Measurements from ENCODE around the gene CAPN14. TPM values are rescaled to one million over a fixed set of nuclear protein-coding genes. Genes with fewer than 3 reads are reported as not detected.
A peak's percentile ranks its signal among the peaks of the same experiment; 100 is the strongest.

CAPN14 gene
- total and polyA plus RNA-seq, 3 donors from 2014 or later: 0.36 to 1.1 (median 0.47) TPM

GRCh38 chr2:31138037-31138962, 79.0 kb downstream of the CAPN14 start, which contains the start of gene GALNT14:
GALNT14 (minus strand) TSS chr2:31138440; CDS start chr2:31138086, 354 bp downstream.
- peak; percentile 66 for DNase-seq
- Histone ChIP-seq H3K27me3 (no peaks in the 10 kb centered on the region), H3K27ac (no peak within 1 kb of the TSS), H3K36me3 (ENCODE audit: low read depth, missing control alignments) (no peaks in the 10 kb centered on the region), H3K4me3 (peak within 1 kb of the TSS; percentile 47 to 64), H3K4me1 (no peaks in the 10 kb centered on the region), H3K9me3 (no peaks in the 10 kb centered on the region)
- WGBS, 2 donors: 1 to 7% methylated on average over 8 to 81 of the region's 95 CpGs
- intact Hi-C loops (cut with DNase I; ENCODE audit: low total_unique reads): no loop called here
- TF ChIP-seq CTCF (IDR thresholded peaks at IDR 0.05) (peak in 2 of 3 experiments; percentile 31 to 39), POLR2A (IDR thresholded peaks at IDR 0.05) (no peak)

- Histone ChIP-seq H3K4me1 (no peaks in the 10 kb centered on the region), H3K36me3 (ENCODE audit: low read depth, missing control alignments) (no peaks in the 10 kb centered on the region), H3K9me3 (no peaks in the 10 kb centered on the region), H3K4me3 (peak overlapping the region; percentile 47 to 64), H3K27ac (no peak overlapping the region), H3K27me3 (no peaks in the 10 kb centered on the region)
- intact Hi-C loops (cut with DNase I; ENCODE audit: low total_unique reads): no loop called here
- no peak for TF ChIP-seq CTCF (IDR thresholded peaks at IDR 0.05)
- TF ChIP-seq POLR2A (IDR thresholded peaks at IDR 0.05): no peak
- DNase-seq: peak; percentile 19
- WGBS, 2 donors: 0 to 1% methylated on average over 6 to 59 of the region's 72 CpGs
Observed at GRCh38 chr2:31137211-31138036, 79.9 kb downstream of the CAPN14 start.

GRCh38 chr2:31136732-31137131, 80.6 kb downstream of the CAPN14 start:
- intact Hi-C loops (cut with DNase I; ENCODE audit: low total_unique reads): no loop called here
- no peak for TF ChIP-seq CTCF (IDR thresholded peaks at IDR 0.05)
- no peak for TF ChIP-seq POLR2A (IDR thresholded peaks at IDR 0.05)
- Histone ChIP-seq H3K36me3 (ENCODE audit: low read depth, missing control alignments) (no peaks in the 10 kb centered on the region), H3K27ac (no peak overlapping the region), H3K4me1 (no peaks in the 10 kb centered on the region), H3K9me3 (no peaks in the 10 kb centered on the region), H3K4me3 (peak overlapping the region in 1 of 2 donors; percentile 64), H3K27me3 (no peaks in the 10 kb centered on the region)
- no peak for DNase-seq
- 33 to 35% methylated on average over 10 of the region's 10 CpGs for WGBS, 2 donors

- no peak overlapping the region for H3K4me3 ChIP-seq
- H3K27ac ChIP-seq: no peak overlapping the region
- 64 to 67% methylated on average over 3 of the region's 3 CpGs for WGBS, 2 donors
- intact Hi-C loops (cut with DNase I; ENCODE audit: low total_unique reads): no loop called here
- no peak for DNase-seq
- no peaks in the 10 kb centered on the region for H3K4me1 ChIP-seq
- H3K27me3 ChIP-seq: no peaks in the 10 kb centered on the region
- no peaks in the 10 kb centered on the region for H3K36me3 ChIP-seq (ENCODE audit: low read depth, missing control alignments)
- TF ChIP-seq POLR2A (IDR thresholded peaks at IDR 0.05): no peak
- TF ChIP-seq CTCF (IDR thresholded peaks at IDR 0.05): no peak
- no peaks in the 10 kb centered on the region for H3K9me3 ChIP-seq
Observed at GRCh38 chr2:31136000-31136399, 81.3 kb downstream of the CAPN14 start.

Data from testis (tissue), 3 donors.